ENCODE measurements around the gene NAXE.
"Not testable (repeated sequence)": the region's sequence is repeated elsewhere in the genome, so short reads cannot be mapped to it uniquely, and the experiment has no call there.

NAXE gene

DNA sequence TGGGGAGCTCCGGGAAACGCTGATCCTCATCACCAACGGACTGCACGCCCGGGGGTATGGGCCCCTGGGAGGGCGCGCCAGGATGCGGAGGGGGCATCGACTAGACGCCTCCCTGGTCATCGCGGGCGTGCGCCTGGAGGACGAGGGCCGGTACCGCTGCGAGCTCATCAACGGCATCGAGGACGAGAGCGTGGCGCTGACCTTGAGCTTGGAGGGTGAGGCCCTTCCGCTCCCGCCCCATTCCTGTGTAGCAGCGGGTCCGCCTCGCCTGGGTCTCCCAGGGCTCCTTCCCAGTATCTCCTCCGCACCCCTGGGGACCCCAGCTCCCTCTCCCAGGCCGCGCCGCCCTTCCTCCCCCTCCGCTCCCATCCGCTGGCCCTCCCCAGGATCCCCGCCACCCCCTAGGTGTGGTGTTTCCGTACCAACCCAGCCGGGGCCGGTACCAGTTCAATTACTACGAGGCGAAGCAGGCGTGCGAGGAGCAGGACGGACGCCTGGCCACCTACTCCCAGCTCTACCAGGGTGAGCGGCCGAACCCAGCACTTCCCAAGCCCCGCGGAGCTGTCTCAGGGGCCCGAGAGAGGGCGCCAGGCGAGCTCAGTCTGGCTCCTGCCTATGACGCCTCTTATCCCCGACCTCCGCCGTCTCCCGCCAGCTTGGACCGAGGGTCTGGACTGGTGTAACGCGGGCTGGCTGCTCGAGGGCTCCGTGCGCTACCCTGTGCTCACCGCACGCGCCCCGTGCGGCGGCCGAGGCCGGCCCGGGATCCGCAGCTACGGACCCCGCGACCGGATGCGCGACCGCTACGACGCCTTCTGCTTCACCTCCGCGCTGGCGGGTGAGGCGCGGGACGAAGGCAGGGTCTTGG, 32.6 kb downstream of the NAXE start:
- DNase-seq (ENCODE audit: low read depth) = no peak

DNA sequence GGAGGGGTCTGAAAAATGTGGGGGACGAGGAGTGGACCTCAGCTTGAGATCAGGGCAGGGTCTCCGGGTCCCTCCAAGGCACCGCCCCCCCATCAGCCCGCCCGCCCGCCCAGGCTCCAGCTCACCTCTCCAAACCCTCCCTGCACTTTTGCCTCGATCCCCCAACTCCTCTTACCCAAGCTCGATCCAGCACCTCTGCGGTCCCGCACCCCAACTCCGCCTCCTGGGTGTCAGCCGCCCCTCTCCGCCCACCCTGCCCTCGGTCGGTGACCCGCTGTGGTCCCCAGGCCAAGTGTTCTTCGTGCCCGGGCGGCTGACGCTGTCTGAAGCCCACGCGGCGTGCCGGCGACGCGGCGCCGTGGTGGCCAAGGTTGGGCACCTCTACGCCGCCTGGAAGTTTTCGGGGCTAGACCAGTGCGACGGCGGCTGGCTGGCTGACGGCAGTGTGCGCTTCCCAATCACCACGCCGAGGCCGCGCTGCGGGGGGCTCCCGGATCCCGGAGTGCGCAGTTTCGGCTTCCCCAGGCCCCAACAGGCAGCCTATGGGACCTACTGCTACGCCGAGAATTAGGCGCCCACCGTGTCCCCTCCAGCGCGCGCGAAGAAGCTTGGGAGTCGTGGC, 33.3 kb downstream of the NAXE start:
- no peak for DNase-seq (ENCODE audit: low read depth)

GRCh38 chr1:156625436-156626078, 34.0 kb downstream of the NAXE start:
- DNase-seq (ENCODE audit: low read depth) = no peak

- DNase-seq (ENCODE audit: low read depth) = no peak
Measured at GRCh38 chr1:156626079-156626438, 34.5 kb downstream of the NAXE start.

- DNase-seq (ENCODE audit: low read depth) = no peak
Measured at GRCh38 chr1:156627313-156627880, 35.8 kb downstream of the NAXE start.

- DNase-seq (ENCODE audit: low read depth) = no peak
Measured at GRCh38 chr1:156629823-156630449, 38.4 kb downstream of the NAXE start.

DNA sequence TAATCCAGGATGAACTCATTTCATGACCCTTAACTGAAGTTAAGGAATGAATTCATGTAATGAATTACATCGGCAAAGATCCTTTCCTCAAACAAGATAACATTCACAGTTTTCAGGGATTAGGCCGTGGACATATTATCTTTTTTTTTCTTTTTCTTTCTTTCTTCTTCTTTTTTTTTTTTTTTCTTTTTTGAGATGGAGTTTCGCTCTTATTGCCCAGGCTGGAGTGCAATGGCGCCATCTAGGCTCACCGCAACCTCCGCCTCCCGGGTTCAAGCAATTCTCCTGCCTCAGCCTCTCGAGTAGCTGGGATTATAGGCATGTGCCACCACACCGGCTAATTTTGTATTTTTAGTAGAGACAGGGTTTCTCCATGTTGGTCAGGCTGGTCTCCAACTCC, 39.6 kb downstream of the NAXE start:
- DNase-seq (ENCODE audit: low read depth) = not testable (repeated sequence)

- no peak for DNase-seq (ENCODE audit: low read depth)
Measured at GRCh38 chr1:156632355-156632754, 40.8 kb downstream of the NAXE start.

GRCh38 chr1:156638189-156638985, 46.8 kb downstream of the NAXE start:
- no peak for DNase-seq (ENCODE audit: low read depth)

DNA sequence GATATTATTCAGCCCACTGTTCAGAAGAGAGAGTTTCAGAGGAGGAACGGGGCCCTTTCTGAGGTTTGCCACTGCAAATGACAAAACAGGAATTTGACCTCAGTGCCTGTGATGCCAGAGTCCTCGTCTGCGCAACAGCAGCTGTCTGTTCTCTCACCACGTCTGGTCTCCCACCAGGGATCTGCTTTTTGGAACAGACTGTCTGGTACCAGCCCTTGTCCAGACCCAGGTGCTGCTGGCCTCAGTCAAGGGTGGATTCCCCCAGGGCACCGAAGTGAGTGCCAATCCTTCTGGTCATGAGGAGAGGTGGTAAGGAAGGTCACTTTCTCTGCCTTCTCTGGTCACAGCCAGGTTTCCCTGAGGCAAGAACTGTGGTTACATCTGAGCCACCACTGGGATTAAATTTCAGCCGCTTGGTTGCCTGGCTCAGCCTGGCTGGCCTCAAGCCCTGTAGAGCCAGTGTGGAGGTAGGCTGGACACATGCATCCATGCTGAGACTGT, 48.1 kb downstream of the NAXE start:
- no peak for DNase-seq (ENCODE audit: low read depth)

DNA sequence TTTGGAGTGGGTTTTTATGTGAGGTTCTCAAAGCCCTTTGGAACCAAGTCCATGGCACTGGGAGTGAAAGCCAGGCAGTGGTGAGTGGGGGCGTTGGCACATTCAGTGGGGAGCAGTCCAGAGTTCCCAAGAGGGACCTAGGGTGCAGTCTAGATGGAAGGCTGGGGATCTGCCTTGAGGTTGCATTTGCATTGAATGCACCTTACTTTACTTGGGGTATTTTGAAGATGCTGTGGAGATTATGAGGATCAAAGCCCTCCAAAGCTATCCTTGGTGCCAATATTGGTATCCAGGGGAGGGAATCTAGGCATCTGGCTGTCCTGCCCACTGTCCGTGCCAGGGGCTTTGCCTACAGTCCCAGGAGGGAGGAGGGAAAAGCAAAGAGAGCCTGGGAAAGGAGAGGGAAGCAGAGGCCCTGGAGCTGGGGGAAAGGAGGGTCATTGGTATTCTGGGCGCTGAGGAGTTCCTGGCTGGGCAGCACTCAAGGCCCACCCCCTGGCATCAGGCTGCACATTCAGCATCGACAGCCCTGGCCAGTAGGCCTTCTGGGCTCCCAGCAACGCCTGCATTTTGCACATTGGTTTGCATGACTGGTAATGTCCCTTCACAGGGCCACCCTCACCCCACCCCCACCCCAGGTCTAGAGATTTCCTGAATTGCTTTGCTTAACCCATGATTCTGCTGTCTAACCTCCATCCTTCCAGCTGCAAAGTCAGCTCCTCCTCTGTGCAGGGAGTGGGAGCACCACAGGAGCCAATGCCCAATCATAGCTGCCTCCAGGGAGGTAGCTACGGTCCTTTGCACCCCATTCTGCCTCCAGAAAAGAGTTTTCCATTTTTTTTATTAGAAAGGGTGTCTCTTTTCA, 49.5 kb downstream of the NAXE start:
- DNase-seq (ENCODE audit: low read depth) = no peak

DNA sequence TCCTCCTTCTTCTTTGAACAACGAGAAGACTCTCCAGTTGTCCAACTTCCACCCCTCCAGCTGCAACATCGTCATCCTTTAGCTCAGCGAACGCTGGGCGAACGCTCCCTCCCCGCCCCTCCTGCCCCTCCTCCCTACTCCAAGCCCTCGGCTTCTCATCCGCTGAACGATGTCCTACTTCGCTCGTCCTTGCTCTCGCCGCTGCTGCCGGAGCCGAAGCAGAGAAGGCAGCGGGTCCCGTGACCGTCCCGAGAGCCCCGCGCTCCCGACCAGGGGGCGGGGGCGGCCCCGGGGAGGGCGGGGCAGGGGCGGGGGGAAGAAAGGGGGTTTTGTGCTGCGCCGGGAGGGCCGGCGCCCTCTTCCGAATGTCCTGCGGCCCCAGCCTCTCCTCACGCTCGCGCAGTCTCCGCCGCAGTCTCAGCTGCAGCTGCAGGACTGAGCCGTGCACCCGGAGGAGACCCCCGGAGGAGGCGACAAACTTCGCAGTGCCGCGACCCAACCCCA, 50.2 kb downstream of the NAXE start, which contains the start of gene BCAN:
TSS of gene BCAN (plus strand) at position 357 of the 504 bp plus-strand sequence. CDS start 3,938 bp downstream, outside the sequence.
- DNase-seq (ENCODE audit: low read depth) = no peak

DNA sequence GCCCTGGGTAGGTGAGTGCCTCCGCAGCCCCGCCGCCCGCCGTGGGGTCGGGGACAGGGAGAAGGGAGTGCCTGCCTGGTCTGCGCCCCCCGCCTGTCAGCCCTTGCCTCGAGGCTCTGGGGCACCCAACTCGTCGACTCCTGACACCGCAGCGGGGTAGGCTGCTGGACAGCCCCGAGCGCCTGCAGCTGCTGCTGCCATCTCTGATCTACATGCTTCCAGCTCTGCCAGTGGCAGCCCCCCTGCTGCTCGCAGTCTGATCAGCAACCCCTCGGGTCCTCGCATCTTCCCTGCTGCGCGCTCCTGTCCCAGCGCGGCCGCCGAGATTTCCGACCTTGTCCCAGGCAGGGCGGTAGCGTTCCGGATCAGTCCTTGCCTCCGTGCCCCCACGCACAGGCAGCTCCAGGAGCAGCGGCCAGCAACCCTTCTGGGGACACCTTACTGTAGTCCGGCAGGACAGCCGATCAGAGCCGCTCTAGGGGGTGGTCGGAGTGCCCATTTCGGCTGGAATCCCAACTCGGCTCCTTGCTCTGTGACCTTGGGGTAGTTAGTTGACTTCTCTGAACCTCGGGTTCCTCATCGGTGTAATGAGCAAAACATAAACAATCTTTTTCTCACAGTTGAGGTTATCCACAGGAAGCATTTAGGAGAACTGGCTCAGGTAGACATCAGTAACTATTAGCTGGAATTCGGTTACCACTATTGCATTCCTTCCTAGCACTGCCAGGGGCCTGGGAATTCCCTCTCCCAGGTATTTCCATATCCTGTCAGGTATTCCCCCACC, 50.9 kb downstream of the NAXE start:
- DNase-seq (ENCODE audit: low read depth) = no peak

DNA sequence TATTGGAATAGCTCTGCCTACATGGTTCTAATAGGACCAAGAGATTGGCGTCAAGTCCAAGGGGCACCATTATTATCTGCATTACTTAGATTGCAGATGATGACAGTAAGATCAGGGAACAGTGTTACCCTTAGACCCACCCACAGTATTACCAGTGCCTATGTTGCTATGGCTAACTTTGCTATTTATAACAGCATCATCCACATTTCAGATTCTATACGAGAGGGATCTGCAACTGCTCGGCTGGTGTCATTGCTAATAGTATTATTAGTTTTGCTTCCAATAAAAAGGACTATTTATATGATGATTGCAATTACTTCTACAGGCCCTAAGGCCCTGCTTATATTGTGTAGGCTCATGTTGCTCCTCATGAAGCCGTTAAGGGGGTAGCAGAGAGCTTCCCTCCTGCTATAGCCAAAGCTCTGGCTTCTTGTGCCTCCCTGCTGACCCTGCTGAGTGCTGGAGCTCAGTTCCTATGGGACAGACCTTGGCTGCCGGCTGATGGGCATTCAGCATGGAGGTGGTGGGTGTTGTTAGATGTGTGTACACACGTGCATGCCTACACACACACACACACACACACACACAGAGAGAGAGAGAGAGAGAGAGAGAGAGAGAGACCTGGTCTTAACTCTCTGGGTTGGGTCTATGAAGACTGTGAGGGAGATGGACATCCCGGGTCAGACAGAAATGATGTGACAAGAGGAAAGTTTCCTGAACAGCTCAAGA, 51.6 kb downstream of the NAXE start:
- no peak for DNase-seq (ENCODE audit: low read depth)

- DNase-seq (ENCODE audit: low read depth) = no peak
Measured at GRCh38 chr1:156643778-156644092, 52.2 kb downstream of the NAXE start.
